Fibroblast of pulmonary artery (primary cell): ENCODE measurements around the gene ZNF511.

Experiments
- DNase-seq: peaks from one replicate; pipeline ENCODE4 v3.0.0-alpha.2; 2010; ENCODE audit warnings: low read depth
- H3K4me3 ChIP-seq: replicated peaks from 2 replicates; pipeline ENCODE4 v1.5.1; 2011; ENCODE audit warnings: low read depth, mild to moderate bottlenecking, control low read depth, low read length, moderate library complexity
- CTCF ChIP-seq: IDR thresholded peaks from 2 replicates; pipeline ENCODE4 v1.5.1; 2011; ENCODE audit warnings: mild to moderate bottlenecking, control low read depth, low read length, inconsistent platforms; ENCODE audit errors: missing control alignments

The ZNF511 gene

GRCh38 chr10:133359972-133360610, 51.4 kb downstream of the ZNF511 start:
- DNase-seq = no peak
- H3K4me3 ChIP-seq = no peak overlapping the region
- TF ChIP-seq CTCF = no peak

GRCh38 chr10:133361227-133361626, 52.5 kb downstream of the ZNF511 start:
- TF ChIP-seq CTCF = no peak
- no peak for DNase-seq
- H3K4me3 ChIP-seq = no peak overlapping the region

GRCh38 chr10:133361773-133362441, 53.2 kb downstream of the ZNF511 start:
- no peak for TF ChIP-seq CTCF
- H3K4me3 ChIP-seq = no peak overlapping the region
- no peak for DNase-seq
